NCI-H128 (cell line): ENCODE measurements around the gene NBAS.
"Not testable (repeated sequence)": the region's sequence is repeated elsewhere in the genome, so short reads cannot be mapped to it uniquely, and the experiment has no call there.

Experiments used
- DNase-seq: peaks from one replicate; lab custom pipeline; 2025; ENCODE audit not compliant: unreplicated experiment; lab: John Stamatoyannopoulos, UW

NBAS gene

GRCh38 chr2:15561574-15562344, 625 bp upstream of the NBAS start:
- no peak for DNase-seq

GRCh38 chr2:15560140-15560987, 770 bp downstream of the NBAS start:
- DNase-seq, result peak; percentile 4

GRCh38 chr2:15559379-15560139, 1.6 kb downstream of the NBAS start:
- no peak for DNase-seq

DNA sequence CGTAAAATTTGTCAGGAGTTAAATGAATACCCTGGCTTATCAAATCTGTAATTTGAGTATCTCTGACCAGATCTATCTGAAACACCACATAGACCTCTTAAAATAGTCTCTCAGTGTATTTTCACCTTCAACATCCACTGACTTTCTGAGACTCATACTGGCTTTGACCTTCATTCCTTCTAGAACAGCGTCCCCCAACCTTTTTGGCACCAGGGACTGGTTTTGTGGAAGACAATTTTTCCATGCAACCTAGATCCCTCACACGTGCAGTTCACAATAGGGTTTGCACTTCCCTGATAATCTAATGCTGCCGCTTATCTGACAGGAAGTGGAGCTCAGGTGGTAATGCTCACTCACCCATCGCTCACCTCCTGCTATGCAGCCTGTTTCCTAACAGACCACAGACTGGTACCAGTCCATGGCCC, 3.2 kb downstream of the NBAS start:
- no peak for DNase-seq

DNA sequence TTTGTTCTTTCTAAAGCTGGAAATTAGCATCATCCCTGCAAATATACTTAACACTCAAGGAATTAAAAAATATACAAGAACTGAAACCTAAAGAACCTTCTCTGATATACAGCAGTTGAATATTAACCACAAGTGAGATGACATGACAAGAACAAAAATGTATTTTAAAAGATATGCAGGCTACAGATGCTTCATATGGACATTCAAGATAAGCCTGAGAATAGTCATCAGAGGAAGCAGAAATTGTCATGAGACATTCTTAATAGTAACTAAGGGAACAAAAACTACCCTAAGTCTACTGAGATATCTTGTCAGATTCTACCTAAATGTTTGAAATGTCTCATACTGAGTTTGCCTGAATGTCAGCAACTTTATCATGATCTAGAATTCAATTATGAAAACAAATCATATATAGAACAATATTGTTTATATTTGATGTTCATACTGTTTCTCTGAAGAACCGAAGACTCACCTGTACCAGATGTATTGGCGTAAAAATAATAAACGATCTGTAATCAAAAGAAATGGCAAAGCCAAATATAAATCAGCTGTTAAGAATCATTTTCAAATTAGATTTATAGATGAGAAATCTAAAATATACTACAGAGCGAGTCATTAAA, 4.7 kb downstream of the NBAS start:
- no peak for DNase-seq

GRCh38 chr2:15555760-15556193, 5.4 kb downstream of the NBAS start:
- no peak for DNase-seq

DNA sequence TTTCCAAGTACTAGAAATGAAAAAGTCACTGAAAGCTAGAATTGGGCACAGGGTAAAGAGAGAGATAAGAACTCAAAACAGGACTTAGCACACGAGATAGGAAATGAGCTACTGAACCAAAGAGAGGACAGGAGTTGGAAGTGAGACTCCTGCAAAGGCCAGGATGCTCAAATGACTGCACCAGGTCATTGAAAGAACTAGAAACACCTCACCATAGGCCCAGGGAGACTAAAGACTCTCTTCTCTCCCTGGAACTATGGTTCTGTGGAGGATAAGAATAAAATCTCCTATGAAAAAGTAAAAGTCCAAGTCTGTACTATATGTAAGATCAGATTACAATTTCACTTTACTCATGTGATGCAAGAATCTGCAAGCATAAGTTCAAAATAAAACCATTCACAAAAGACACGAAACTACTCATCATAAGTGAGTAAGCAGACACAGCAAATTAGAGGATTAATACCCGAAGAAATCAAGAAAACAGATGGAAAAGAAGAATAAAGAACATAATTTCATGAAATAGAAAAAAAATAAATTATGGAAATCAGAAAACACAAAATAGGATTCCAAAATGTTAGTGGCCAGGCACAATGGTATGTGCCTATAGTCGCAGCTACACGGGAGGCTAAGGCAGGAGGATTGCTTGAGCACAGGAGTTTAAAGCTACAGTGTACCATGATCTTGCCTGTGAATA, 6.5 kb downstream of the NBAS start:
- no peak for DNase-seq

- no peak for DNase-seq
Observed at GRCh38 chr2:15553951-15554350, 7.2 kb downstream of the NBAS start.

DNA sequence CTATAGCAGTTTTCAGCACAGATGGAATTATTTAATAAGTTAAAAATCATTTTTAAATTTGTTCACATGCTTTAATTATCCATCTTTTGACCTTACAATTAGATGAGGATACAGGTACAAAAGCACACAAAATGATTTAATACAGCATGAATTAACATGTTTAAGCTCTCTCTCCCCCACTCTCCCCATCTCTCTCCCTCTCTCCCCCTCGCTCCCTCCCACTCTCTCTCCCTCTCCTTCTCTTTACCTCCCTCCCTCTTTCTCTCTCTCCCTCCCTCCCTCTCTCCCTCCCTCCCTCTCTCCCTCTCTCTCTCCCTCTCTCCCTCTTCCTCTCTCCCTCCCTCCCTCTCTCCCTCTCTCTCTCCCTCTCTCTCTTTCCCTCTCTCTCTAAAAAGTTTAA, 7.6 kb downstream of the NBAS start:
- no peak for DNase-seq

DNA sequence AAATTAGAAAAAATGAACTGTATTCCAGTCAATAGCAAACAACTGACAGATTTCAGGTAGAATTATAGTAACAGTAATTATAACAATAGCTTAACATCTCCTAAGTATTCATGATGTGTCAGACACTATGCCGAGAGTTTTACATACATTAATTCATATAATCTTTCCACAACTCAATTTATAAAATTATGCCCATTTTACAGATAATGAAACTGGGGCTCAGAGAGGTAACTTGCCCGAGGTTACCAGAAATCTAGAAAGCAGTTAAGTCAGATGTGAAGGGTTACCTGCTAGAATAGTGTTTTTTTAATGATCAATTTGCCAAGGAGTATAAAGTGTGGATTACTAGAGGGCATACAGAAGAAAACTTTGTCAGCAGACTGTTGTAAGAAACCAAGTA, 12.2 kb downstream of the NBAS start:
- no peak for DNase-seq

DNA sequence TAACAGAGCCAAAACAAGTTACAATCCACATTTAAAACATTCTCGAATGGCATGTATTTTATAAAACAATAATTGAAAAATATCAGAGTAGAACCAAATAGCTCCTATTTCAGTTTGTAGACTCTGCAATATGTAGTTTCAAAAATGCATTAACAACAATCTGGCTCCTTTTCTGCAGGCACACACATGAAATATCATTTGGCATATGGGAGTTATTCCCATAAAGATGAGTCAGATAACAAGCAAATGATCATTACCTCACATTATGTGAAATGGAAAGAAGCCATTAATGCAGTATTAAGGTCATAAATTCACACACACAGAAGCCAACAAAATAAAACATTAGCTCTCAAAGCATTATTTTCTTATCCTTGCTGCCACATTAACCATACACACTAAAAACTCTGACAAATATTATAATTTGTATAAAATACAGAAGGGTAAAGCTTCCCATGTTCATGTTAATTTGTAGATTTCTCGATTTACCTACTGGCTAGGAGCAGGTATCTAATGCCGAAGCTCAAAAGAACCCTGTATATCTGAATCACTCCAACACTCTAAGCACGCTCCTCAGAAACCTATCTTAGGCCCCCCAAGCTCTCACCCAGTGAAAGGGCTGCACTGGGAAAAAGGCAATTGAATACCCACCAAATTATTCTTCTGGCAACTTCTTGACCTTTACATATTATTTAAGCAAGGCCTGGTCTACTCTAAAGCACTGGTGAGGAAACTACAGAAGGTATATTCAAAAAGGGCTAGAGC, 13.8 kb downstream of the NBAS start:
- DNase-seq, result no peak

DNA sequence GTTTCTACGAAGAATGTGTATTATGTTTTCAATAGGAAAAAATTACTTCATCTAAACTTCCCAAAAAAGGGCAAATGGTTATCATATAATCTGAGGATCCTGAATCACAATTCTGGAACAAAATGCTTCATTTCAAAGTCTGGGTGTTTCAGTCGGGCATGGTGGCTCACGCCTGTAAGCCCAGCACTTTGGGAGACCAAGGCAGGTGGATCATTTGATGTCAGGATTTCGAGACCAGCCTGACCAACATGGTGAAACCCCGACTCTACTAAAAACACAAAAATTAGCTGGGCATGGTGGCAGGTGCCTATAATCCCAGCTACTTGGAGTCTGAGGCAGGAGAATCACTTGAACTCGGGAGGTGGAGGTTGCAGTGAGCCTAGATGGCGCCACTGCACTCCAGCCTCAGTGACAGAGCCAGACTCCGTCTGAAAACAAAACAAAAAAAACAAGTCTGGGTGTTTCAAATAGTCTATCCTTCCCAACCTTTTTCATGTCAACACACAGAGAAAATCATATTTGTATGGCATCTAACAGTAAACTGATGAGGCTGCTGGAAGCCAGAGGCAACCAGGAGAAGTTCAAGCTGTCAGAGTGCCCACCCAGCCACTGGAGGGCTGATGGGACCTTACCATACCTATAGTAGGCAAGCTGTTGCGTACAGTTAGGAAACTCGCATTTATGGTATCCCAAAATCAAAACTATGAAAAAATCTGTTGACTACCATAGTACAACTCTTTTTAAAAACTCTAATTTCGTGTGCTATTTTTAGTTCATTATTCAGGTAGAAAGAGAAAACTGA, 14.6 kb downstream of the NBAS start:
- DNase-seq, result no peak

DNA sequence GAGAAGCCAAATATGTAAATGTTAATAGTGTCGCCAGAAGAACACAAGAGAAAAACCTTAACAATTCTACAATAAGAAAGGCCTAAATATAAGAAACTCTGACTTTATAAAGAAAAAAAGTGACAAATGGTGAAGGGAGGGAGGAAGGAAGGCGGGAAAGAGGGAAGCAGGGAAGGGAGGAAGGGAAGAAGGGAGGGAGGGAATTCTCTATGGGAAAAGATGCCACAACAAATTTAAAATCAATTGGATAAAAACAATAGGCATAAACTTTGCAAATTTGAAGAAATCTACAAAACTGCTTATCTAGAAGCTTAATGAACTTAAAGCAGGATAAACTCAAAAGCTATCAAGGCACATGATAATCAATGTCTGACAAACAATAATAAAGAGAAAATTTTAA, 16.9 kb downstream of the NBAS start:
- no peak for DNase-seq

GRCh38 chr2:15543541-15543940, 17.6 kb downstream of the NBAS start:
- no peak for DNase-seq

- DNase-seq, result no peak
Observed at GRCh38 chr2:15543053-15543452, 18.1 kb downstream of the NBAS start.

DNA sequence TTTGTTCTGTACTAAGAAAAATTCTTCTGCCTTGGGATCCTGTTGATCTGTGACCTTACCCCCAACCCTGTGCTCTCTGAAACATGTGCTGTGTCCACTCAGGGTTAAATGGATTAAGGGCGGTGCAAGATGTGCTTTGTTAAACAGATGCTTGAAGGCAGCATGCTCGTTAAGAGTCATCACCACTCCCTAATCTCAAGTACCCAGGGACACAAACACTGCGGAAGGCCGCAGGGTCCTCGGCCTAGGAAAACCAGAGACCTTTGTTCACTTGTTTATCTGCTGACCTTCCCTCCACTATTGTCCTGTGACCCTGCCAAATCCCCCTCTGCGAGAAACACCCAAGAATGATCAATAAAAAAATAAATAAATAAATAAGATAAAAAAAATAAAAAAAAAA, 18.9 kb downstream of the NBAS start:
- not testable (repeated sequence) for DNase-seq

GRCh38 chr2:15540523-15540922, 20.6 kb downstream of the NBAS start:
- not testable (repeated sequence) for DNase-seq

DNA sequence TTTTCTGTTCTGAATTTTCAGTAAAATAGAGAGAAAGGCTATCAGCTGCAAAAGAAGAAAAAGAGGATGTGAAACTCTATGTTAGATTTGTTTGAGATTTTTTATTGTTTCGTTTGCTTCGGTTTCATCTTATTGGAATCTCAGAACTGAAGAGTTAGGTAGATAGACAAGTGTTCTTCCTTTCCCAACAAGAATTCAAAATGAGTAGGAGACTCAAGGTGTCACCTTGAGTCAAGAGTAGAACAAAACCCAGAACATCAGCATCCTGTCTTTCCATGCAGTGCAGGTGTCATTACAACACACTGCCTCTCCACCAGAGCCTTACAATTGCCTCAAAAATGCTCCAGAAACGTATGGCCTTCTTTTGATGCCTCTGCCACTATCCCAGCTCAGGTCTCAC, 21.1 kb downstream of the NBAS start:
- DNase-seq, result no peak

DNA sequence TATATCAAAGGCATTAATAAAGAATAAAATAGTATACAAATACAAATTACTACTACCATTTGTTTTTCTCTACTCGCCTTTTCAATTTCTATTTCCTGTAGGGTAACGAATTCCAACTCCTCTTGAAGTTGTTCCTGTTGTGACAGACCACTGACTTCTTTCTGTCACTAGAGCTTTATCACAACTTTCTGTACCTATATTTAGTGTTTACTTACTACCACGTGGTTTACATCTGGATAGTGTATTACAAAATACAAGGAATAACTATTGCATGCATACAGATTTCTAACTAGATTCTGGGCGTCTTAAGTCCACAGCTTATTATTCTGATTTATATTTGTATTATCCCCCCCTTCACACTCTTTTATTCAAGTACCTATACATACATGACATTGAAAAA, 22.3 kb downstream of the NBAS start:
- DNase-seq, result no peak
